ENCODE results near the gene GRIA4. TPM values are rescaled to one million over a fixed set of nuclear protein-coding genes. Genes with fewer than 3 reads are reported as not detected.
"Not testable (repeated sequence)": the region's sequence is repeated elsewhere in the genome, so short reads cannot be mapped to it uniquely, and the experiment has no call there.

Gene GRIA4
- total and polyA plus RNA-seq, 3 experiments from 2014 or later = not detected

DNA sequence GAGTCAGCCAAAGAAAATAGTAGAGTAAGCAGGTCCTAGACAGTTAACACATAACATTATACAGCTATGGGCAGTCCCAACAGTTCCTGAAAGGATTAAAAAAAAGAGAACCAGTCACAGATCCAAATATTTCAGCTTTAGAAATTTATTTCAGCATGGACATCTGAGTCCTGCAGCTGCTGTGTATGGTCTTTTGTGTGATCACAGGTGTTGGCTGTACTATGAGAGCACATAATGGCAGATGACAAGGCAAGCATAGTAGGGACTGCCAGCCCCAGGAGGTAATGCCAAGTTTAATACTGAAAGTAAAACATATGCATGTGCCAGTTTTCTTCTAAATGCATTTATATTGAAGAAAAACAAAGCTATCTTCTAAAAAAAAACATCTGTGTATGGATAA, 158.1 kb downstream of the GRIA4 start:
- ChIA-PET POLR2A (no interaction called here), CTCF (no interaction called here)
- no peak for DNase-seq
- H3K27me3 Mint-ChIP-seq = peaks cover 1 to 4% of the 10 kb centered on the region in 2 donors
- Histone ChIP-seq H3K9me3 (ENCODE audit: low read length) (no peaks in the 10 kb centered on the region), H3K27me3 (ENCODE audit: insufficient read depth, low read length, poor library complexity, severe bottlenecking) (no peaks in the 10 kb centered on the region), H3K4me1 (ENCODE audit: insufficient read depth, low read length) (no peaks in the 10 kb centered on the region), H3K27ac (ENCODE audit: low read depth, low read length) (no peak overlapping the region), H3K4me3 (ENCODE audit: low read length) (no peak overlapping the region), H3K36me3 (ENCODE audit: insufficient read depth, low read length) (no peaks in the 10 kb centered on the region)
- no peaks in the 10 kb centered on the region for H3K9me3 Mint-ChIP-seq
- no peak overlapping the region for H3K27ac Mint-ChIP-seq
- no peaks in the 10 kb centered on the region for H3K36me3 Mint-ChIP-seq
- H3K4me1 Mint-ChIP-seq = no peaks in the 10 kb centered on the region
- H3K4me3 Mint-ChIP-seq = no peak overlapping the region

DNA sequence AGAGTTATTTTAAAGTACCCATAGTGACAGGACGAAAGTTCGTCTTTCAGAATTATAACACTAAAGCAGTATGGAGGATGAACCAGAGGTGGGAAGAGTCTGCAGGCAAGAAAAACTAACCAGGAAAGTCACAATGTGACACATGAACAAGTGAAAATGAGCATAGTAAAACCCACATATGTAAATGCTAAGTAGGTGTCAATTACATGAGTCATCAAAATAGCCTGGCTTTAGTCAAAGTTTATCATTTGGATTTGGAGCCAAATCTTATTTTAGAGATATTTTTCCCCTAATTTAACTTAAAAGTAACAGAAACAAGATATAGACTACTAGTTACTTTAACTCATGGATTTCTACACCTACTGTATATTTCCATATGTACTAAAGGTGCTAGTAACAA, 159.8 kb downstream of the GRIA4 start:
- Histone ChIP-seq H3K9me3 (ENCODE audit: low read length) (no peaks in the 10 kb centered on the region), H3K36me3 (ENCODE audit: insufficient read depth, low read length) (no peaks in the 10 kb centered on the region), H3K27me3 (ENCODE audit: insufficient read depth, low read length, poor library complexity, severe bottlenecking) (no peaks in the 10 kb centered on the region), H3K4me1 (ENCODE audit: insufficient read depth, low read length) (no peaks in the 10 kb centered on the region), H3K27ac (ENCODE audit: low read depth, low read length) (no peak overlapping the region), H3K4me3 (ENCODE audit: low read length) (no peak overlapping the region)
- Mint-ChIP-seq H3K4me3 (no peak overlapping the region), H3K27me3 (peaks cover 1 to 4% of the 10 kb centered on the region in 2 donors), H3K36me3 (no peaks in the 10 kb centered on the region), H3K4me1 (no peaks in the 10 kb centered on the region), H3K9me3 (no peaks in the 10 kb centered on the region), H3K27ac (no peak overlapping the region)
- DNase-seq = no peak
- CTCF ChIA-PET = no interaction called here
- POLR2A ChIA-PET = no interaction called here

DNA sequence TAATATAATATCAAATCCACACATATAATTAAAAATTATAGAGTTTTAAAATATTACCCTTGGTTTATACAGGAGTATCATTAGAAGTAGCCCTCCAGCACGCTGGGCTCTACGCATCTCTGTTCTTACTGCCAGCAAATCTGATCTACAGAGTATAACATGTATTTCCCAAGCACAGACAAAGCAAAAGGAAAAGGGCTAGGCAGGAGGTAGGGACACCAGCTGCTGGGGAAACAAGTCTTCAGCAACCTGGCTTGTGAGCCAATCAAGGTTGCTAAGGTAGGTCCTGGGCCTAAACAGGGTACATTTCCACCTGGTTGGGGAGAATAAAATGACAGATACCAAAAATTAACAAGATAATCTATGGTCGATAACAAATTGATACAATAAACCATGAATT, 163.6 kb downstream of the GRIA4 start:
- POLR2A ChIA-PET; CTCF ChIA-PET; H3K27ac ChIP-seq (ENCODE audit: low read depth, low read length); H3K4me3 ChIP-seq (ENCODE audit: low read length); H3K9me3 ChIP-seq (ENCODE audit: low read length); H3K9me3 Mint-ChIP-seq; H3K27ac Mint-ChIP-seq; DNase-seq; H3K36me3 Mint-ChIP-seq; H3K27me3 Mint-ChIP-seq; H3K4me1 ChIP-seq (ENCODE audit: insufficient read depth, low read length); H3K4me1 Mint-ChIP-seq; H3K36me3 ChIP-seq (ENCODE audit: insufficient read depth, low read length); H3K27me3 ChIP-seq (ENCODE audit: insufficient read depth, low read length, poor library complexity, severe bottlenecking); H3K4me3 Mint-ChIP-seq: not testable (repeated sequence)

DNA sequence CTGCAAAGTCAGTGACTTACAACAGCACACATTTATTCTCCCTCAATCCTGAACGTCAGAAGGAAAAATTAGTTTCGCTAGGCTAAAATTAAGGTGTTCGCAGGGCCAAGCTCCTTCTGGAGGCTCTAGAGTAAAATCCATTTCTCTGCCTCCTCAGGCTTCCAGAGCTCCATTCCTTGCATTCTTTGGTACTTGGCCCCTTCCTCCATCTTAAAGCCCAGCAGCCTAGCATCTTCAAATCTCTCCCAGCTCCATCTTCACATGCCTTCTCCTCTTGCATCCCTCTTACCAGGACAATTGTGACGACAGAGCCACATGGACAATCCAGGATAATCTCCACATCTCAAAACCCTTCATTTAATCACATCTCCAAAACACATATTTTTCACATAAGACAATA, 165.0 kb downstream of the GRIA4 start:
- Histone ChIP-seq H3K4me1 (ENCODE audit: insufficient read depth, low read length) (no peaks in the 10 kb centered on the region), H3K27ac (ENCODE audit: low read depth, low read length) (no peak overlapping the region), H3K36me3 (ENCODE audit: insufficient read depth, low read length) (no peaks in the 10 kb centered on the region), H3K27me3 (ENCODE audit: insufficient read depth, low read length, poor library complexity, severe bottlenecking) (no peaks in the 10 kb centered on the region), H3K9me3 (ENCODE audit: low read length) (no peaks in the 10 kb centered on the region), H3K4me3 (ENCODE audit: low read length) (no peak overlapping the region)
- ChIA-PET CTCF (no interaction called here), POLR2A (no interaction called here)
- Mint-ChIP-seq H3K36me3 (no peaks in the 10 kb centered on the region), H3K9me3 (peaks cover 0 to 3% (median 0%) of the 10 kb centered on the region in 5 donors), H3K27me3 (peaks cover 0 to 1% of the 10 kb centered on the region in 2 donors), H3K4me3 (no peak overlapping the region), H3K27ac (no peak overlapping the region), H3K4me1 (no peaks in the 10 kb centered on the region)
- DNase-seq = no peak

DNA sequence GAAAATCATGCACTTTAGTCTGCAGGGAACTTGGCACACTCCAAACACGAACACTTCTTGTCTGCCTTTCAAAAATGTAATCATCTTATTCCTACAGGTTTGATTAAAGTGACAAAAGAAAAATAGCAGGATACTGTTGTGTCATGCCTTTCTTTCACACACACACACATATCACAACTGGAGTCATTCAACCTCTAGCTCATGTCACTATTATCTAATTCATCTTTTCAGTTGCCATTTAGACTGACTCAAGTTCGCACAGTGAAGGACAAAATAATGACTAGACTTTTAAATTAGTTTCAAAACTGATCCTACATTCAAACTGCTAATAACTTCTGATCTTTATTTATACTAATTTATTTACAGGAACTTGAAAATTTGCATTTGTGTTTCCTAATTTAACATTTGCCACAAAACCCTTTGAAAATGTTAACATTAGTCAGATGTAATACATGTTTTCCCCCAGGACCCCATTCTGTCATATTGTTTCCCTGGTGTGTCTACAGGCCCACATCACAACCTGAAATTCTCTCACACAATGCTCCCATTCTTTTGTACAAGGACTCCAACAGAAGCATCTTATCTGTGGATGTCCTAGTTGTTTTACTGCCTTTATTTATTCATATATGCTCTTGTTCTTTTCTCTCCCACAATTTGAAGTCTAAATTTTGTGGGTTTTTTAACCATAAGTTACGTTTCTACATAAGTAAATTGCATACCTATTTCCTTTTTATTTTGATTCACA, 171.1 kb downstream of the GRIA4 start:
- no peak for DNase-seq
- Mint-ChIP-seq H3K9me3 (peaks cover 0 to 3% (median 0%) of the 10 kb centered on the region in 5 donors), H3K27me3 (no peaks in the 10 kb centered on the region), H3K4me1 (no peaks in the 10 kb centered on the region), H3K4me3 (no peak overlapping the region), H3K27ac (no peak overlapping the region), H3K36me3 (no peaks in the 10 kb centered on the region)
- Histone ChIP-seq H3K27me3 (ENCODE audit: insufficient read depth, low read length, poor library complexity, severe bottlenecking) (no peaks in the 10 kb centered on the region), H3K9me3 (ENCODE audit: low read length) (no peaks in the 10 kb centered on the region), H3K36me3 (ENCODE audit: insufficient read depth, low read length) (no peaks in the 10 kb centered on the region), H3K4me1 (ENCODE audit: insufficient read depth, low read length) (no peaks in the 10 kb centered on the region), H3K4me3 (ENCODE audit: low read length) (no peak overlapping the region), H3K27ac (ENCODE audit: low read depth, low read length) (no peak overlapping the region)
- ChIA-PET CTCF (no interaction called here), POLR2A (no interaction called here)

DNA sequence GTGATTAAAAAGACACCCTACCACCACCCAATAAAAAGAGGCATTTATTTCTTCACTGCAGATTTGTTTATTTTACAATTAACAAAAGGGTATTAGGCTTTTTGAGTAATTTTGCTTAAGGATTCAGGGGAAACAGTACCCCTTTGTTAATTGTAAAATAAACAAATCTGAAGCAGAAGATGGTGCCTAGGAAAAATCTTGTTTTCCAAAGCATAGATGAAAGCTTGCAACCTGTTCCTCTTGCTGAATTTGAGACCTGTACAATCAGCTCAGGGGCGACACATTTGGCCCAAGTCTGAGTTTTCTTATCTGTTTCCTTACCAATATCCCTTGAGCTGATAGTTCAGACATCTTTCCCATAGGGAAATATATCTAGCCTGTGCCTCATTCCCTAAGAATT, 171.9 kb downstream of the GRIA4 start:
- Histone ChIP-seq H3K36me3 (ENCODE audit: insufficient read depth, low read length) (no peaks in the 10 kb centered on the region), H3K4me3 (ENCODE audit: low read length) (no peak overlapping the region), H3K27me3 (ENCODE audit: insufficient read depth, low read length, poor library complexity, severe bottlenecking) (no peaks in the 10 kb centered on the region), H3K9me3 (ENCODE audit: low read length) (no peaks in the 10 kb centered on the region), H3K4me1 (ENCODE audit: insufficient read depth, low read length) (no peaks in the 10 kb centered on the region), H3K27ac (ENCODE audit: low read depth, low read length) (no peak overlapping the region)
- no peaks in the 10 kb centered on the region for H3K27me3 Mint-ChIP-seq
- H3K9me3 Mint-ChIP-seq = peaks cover 0 to 3% (median 0%) of the 10 kb centered on the region in 5 donors
- H3K27ac Mint-ChIP-seq = no peak overlapping the region
- ChIA-PET POLR2A (no interaction called here), CTCF (no interaction called here)
- no peaks in the 10 kb centered on the region for H3K36me3 Mint-ChIP-seq
- no peak overlapping the region for H3K4me3 Mint-ChIP-seq
- DNase-seq = no peak
- H3K4me1 Mint-ChIP-seq = no peaks in the 10 kb centered on the region

DNA sequence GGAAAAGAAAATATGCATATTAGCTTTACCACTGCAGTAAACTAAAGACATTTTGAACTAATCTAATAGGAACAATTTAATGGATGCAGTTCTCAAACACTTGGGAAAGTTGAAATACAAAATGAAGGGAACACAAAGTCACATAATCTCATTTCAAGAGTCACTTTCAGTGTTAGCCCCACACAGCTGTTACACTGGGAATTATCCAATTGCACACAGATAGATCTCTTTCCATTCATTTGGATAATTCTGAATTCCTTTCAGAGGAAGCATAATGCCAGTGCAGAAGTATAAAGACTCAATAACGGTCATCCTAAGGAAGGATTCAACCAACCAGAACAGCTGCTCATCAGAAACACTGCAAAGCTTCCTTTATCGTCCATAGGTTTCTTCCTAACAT, 173.3 kb downstream of the GRIA4 start:
- no peaks in the 10 kb centered on the region for H3K9me3 ChIP-seq (ENCODE audit: low read length)
- H3K4me3 ChIP-seq (ENCODE audit: low read length) = no peak overlapping the region
- no peaks in the 10 kb centered on the region for H3K4me1 ChIP-seq (ENCODE audit: insufficient read depth, low read length)
- Mint-ChIP-seq H3K36me3 (no peaks in the 10 kb centered on the region), H3K27ac (no peak overlapping the region), H3K9me3 (peaks cover 0 to 3% (median 0%) of the 10 kb centered on the region in 5 donors), H3K27me3 (no peaks in the 10 kb centered on the region), H3K4me1 (no peaks in the 10 kb centered on the region), H3K4me3 (no peak overlapping the region)
- ChIA-PET CTCF (no interaction called here), POLR2A (no interaction called here)
- H3K27me3 ChIP-seq (ENCODE audit: insufficient read depth, low read length, poor library complexity, severe bottlenecking) = no peaks in the 10 kb centered on the region
- no peaks in the 10 kb centered on the region for H3K36me3 ChIP-seq (ENCODE audit: insufficient read depth, low read length)
- H3K27ac ChIP-seq (ENCODE audit: low read depth, low read length) = no peak overlapping the region
- DNase-seq = no peak

DNA sequence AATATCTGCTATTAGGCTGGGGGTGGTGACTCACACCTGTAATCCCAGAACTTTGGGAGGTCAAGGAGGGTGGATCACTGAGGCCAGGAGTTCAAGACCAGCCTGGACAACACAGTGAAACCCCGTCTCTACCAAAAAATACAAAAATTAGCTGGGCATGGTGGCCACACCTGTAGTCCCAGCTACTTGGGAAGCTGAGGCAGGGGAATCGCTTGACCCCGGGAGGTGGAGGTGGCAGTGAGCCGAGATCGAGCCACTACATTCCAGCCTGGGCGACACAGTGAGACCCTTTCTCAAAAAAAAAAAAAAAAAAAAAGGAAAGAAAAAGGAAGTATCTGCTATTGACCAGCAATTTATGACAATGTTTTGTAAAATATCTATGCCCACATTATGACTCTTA, 176.0 kb downstream of the GRIA4 start:
- CTCF ChIA-PET, H3K4me3 Mint-ChIP-seq: not testable (repeated sequence)

DNA sequence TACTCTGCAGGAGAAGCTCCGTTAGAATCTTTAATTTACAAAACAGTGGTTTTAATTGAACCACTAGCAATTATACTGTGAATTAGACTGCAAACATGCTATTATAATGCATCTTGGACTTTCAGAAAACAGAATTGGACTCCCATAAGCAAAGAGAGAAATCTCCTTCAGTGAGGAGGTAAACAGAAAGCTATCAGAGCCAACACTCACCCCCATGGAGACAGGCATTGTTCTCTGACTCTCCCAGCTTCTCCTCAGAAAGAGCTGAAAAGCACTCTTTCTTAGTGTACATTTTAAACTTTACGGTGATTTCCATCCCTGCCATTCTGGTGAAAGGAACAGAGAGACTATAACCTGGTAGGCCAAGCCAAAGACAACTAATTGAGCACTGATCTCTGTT, 176.9 kb downstream of the GRIA4 start:
- POLR2A ChIA-PET = no interaction called here
- no peaks in the 10 kb centered on the region for H3K4me1 Mint-ChIP-seq
- Histone ChIP-seq H3K4me1 (ENCODE audit: insufficient read depth, low read length) (no peaks in the 10 kb centered on the region), H3K4me3 (ENCODE audit: low read length) (no peak overlapping the region), H3K27me3 (ENCODE audit: insufficient read depth, low read length, poor library complexity, severe bottlenecking) (no peaks in the 10 kb centered on the region), H3K27ac (ENCODE audit: low read depth, low read length) (no peak overlapping the region), H3K36me3 (ENCODE audit: insufficient read depth, low read length) (no peaks in the 10 kb centered on the region), H3K9me3 (ENCODE audit: low read length) (no peaks in the 10 kb centered on the region)
- CTCF ChIA-PET = no interaction called here
- H3K27me3 Mint-ChIP-seq = no peaks in the 10 kb centered on the region
- no peaks in the 10 kb centered on the region for H3K36me3 Mint-ChIP-seq
- no peak for DNase-seq
- no peak overlapping the region for H3K4me3 Mint-ChIP-seq
- no peaks in the 10 kb centered on the region for H3K9me3 Mint-ChIP-seq
- no peak overlapping the region for H3K27ac Mint-ChIP-seq

More for the DNA sequence above, 176.0 kb downstream of the GRIA4 start:
- H3K4me3 ChIP-seq (ENCODE audit: low read length); H3K36me3 ChIP-seq (ENCODE audit: insufficient read depth, low read length); H3K4me1 Mint-ChIP-seq; H3K4me1 ChIP-seq (ENCODE audit: insufficient read depth, low read length); H3K27me3 Mint-ChIP-seq; H3K27ac Mint-ChIP-seq; DNase-seq; H3K36me3 Mint-ChIP-seq; H3K27me3 ChIP-seq (ENCODE audit: insufficient read depth, low read length, poor library complexity, severe bottlenecking); H3K27ac ChIP-seq (ENCODE audit: low read depth, low read length); H3K9me3 Mint-ChIP-seq; H3K9me3 ChIP-seq (ENCODE audit: low read length); POLR2A ChIA-PET: not testable (repeated sequence)

All from CD8-positive, alpha-beta memory T cell (primary cell).